ENCODE results near the gene ING2.

GRCh38 chr4:183506389-183506735 is 1.5 kb downstream of the ING2 start:
- TF ChIP-seq CTCF (IDR thresholded peaks at IDR 0.05) (no peak), POLR2A (IDR thresholded peaks at IDR 0.05) (no peak)

All from breast epithelium (tissue), 3 donors.